Mesothelial cell of epicardium (in vitro differentiated cells): Measurements from ENCODE around the gene PFDN5. TPM values are rescaled to one million over a fixed set of nuclear protein-coding genes. Genes with fewer than 3 reads are reported as not detected.
A peak's percentile ranks its signal among the peaks of the same experiment; 100 is the strongest.

Experiments
- DNase-seq, 2 experiments: peaks; one replicate each; pipeline ENCODE4 v3.0.0; 2021; ENCODE audit warnings: low spot score in 2 of 2; ENCODE audit not compliant: unreplicated experiment in 2 of 2
- H3K27ac Mint-ChIP-seq: 2 replicates; pipeline ENCODE4 v1.8.0; 2021; ENCODE audit warnings: mixed read lengths
- H3K27me3 Mint-ChIP-seq: 2 replicates; pipeline ENCODE4 v1.8.0; 2021; ENCODE audit warnings: low read depth, mixed read lengths
- H3K36me3 Mint-ChIP-seq: 2 replicates; pipeline ENCODE4 v1.8.0; 2021; ENCODE audit warnings: mixed read lengths
- H3K4me1 Mint-ChIP-seq: 2 replicates; pipeline ENCODE4 v1.8.0; 2021; ENCODE audit warnings: mixed read lengths
- H3K4me3 Mint-ChIP-seq: 2 replicates; pipeline ENCODE4 v1.8.0; 2021; ENCODE audit warnings: mild to moderate bottlenecking, moderate library complexity, mixed read lengths
- H3K9me3 Mint-ChIP-seq: 2 replicates; pipeline ENCODE4 v1.8.0; 2021; ENCODE audit warnings: mixed read lengths
- CTCF ChIP-seq: fragments of 200-600 bp; sonication (generic); IDR thresholded peaks from one replicate; pipeline ENCODE4 v1.5.0; 2021; ENCODE audit warnings: antibody characterized with exemption; ENCODE audit not compliant: unreplicated experiment
- total RNA-seq: library from RNA; stranded (reverse); gene quantifications from 3 replicates; pipeline ENCODE4 v1.2.1, GENCODE V29; 2021

Gene PFDN5
- total RNA-seq, 1 donor from 2014 or later = 339 TPM

GRCh38 chr12:53255996-53256395 lies 39.3 kb upstream of the PFDN5 start:
- Mint-ChIP-seq H3K4me3 (no peak overlapping the region), H3K27ac (no peak overlapping the region), H3K36me3 (no peaks in the 10 kb centered on the region), H3K4me1 (peaks cover 23% of the 10 kb centered on the region), H3K9me3 (no peaks in the 10 kb centered on the region), H3K27me3 (no peaks in the 10 kb centered on the region)
- TF ChIP-seq CTCF = no peak
- DNase-seq = no peak

- H3K36me3 Mint-ChIP-seq = no peaks in the 10 kb centered on the region
- no peak for TF ChIP-seq CTCF
- DNase-seq = no peak
- H3K4me3 Mint-ChIP-seq = no peak overlapping the region
- H3K27ac Mint-ChIP-seq = no peak overlapping the region
- H3K4me1 Mint-ChIP-seq = no peaks in the 10 kb centered on the region
- no peaks in the 10 kb centered on the region for H3K9me3 Mint-ChIP-seq
- H3K27me3 Mint-ChIP-seq = no peaks in the 10 kb centered on the region
These were observed 36.5 kb upstream of the PFDN5 start for GRCh38 chr12:53258541-53259539.

GRCh38 chr12:53259891-53260290 lies 35.5 kb upstream of the PFDN5 start:
- Mint-ChIP-seq H3K9me3 (no peaks in the 10 kb centered on the region), H3K4me3 (no peak overlapping the region), H3K4me1 (no peaks in the 10 kb centered on the region), H3K27ac (no peak overlapping the region), H3K36me3 (no peaks in the 10 kb centered on the region), H3K27me3 (no peaks in the 10 kb centered on the region)
- DNase-seq = no peak
- no peak for TF ChIP-seq CTCF

GRCh38 chr12:53265783-53266182 lies 29.6 kb upstream of the PFDN5 start:
- no peaks in the 10 kb centered on the region for H3K9me3 Mint-ChIP-seq
- H3K27me3 Mint-ChIP-seq = no peaks in the 10 kb centered on the region
- H3K36me3 Mint-ChIP-seq = no peaks in the 10 kb centered on the region
- no peak overlapping the region for H3K27ac Mint-ChIP-seq
- no peak overlapping the region for H3K4me3 Mint-ChIP-seq
- peaks cover 30% of the 10 kb centered on the region for H3K4me1 Mint-ChIP-seq
- no peak for DNase-seq
- no peak for TF ChIP-seq CTCF

- Mint-ChIP-seq H3K4me1 (peaks cover 30% of the 10 kb centered on the region), H3K4me3 (peak overlapping the region; percentile 97)
These were observed 27.9 kb upstream of the PFDN5 start for GRCh38 chr12:53267306-53267998.

More at GRCh38 chr12:53267306-53267998, 27.9 kb upstream of the PFDN5 start:
- Mint-ChIP-seq H3K27me3 (no peaks in the 10 kb centered on the region), H3K9me3 (no peaks in the 10 kb centered on the region), H3K36me3 (peaks cover 3% of the 10 kb centered on the region), H3K27ac (peak overlapping the region; percentile 93)
- TF ChIP-seq CTCF = no peak
- no peak for DNase-seq
